GM18868 (cell line): ENCODE results near the gene BSND.
"Not testable (repeated sequence)": the region's sequence is repeated elsewhere in the genome, so short reads cannot be mapped to it uniquely, and the experiment has no call there.

Source experiments
- ATAC-seq: cut with Tn5 transposase; IDR thresholded peaks from one replicate; pipeline ENCODE4 v1.9.1; 2021; ENCODE audit warnings: mild to moderate bottlenecking, moderate library complexity; ENCODE audit not compliant: unreplicated experiment

The BSND gene

GRCh38 chr1:54998677-54999076, at the start of gene BSND:
BSND (plus strand) TSS chr1:54998933; CDS start chr1:54999187, 254 bp downstream.
- ATAC-seq = peak; percentile 53

- no peak for ATAC-seq
Observed at GRCh38 chr1:54949053-54949452, 49.7 kb upstream of the BSND start.

GRCh38 chr1:54950006-54950368, 48.7 kb upstream of the BSND start:
- ATAC-seq = no peak

GRCh38 chr1:54950369-54951163, 48.2 kb upstream of the BSND start:
- peak; percentile 63 for ATAC-seq

GRCh38 chr1:54951810-54952226, 46.9 kb upstream of the BSND start:
- no peak for ATAC-seq

- no peak for ATAC-seq
Observed at GRCh38 chr1:54952950-54953718, 45.6 kb upstream of the BSND start.

GRCh38 chr1:54953846-54954245, 44.9 kb upstream of the BSND start:
- no peak for ATAC-seq

GRCh38 chr1:54955359-54955758, 43.4 kb upstream of the BSND start:
- ATAC-seq = no peak

- no peak for ATAC-seq
Observed at GRCh38 chr1:54956726-54957125, 42.0 kb upstream of the BSND start.

- no peak for ATAC-seq
Observed at GRCh38 chr1:54959241-54959640, 39.5 kb upstream of the BSND start.

- ATAC-seq = no peak
Observed at GRCh38 chr1:54962612-54963395, 35.9 kb upstream of the BSND start.

- ATAC-seq = not testable (repeated sequence)
Observed at GRCh38 chr1:54963829-54964228, 34.9 kb upstream of the BSND start.

- ATAC-seq = peak; percentile 90
Observed at GRCh38 chr1:54965624-54966340, 33.0 kb upstream of the BSND start.

- no peak for ATAC-seq
Observed at GRCh38 chr1:54967372-54967771, 31.4 kb upstream of the BSND start.

GRCh38 chr1:54968551-54968950, 30.2 kb upstream of the BSND start:
- no peak for ATAC-seq

- ATAC-seq = no peak
Observed at GRCh38 chr1:54969879-54970278, 28.9 kb upstream of the BSND start.

- ATAC-seq = no peak
Observed at GRCh38 chr1:54970901-54971300, 27.8 kb upstream of the BSND start.

GRCh38 chr1:54971317-54971791, 27.4 kb upstream of the BSND start:
- ATAC-seq = peak; percentile 91

GRCh38 chr1:54972436-54972835, 26.3 kb upstream of the BSND start:
- no peak for ATAC-seq

- ATAC-seq = no peak
Observed at GRCh38 chr1:54973205-54973921, 25.4 kb upstream of the BSND start.
